Fibroblast of lung (primary cell): ENCODE results near the gene VDAC2. TPM values are rescaled to one million over a fixed set of nuclear protein-coding genes. Genes with fewer than 3 reads are reported as not detected.

Source experiments
- DNase-seq, 2 donors: peaks; one replicate each; pipeline versions ENCODE4 v3.0.0 to v3.0.0-alpha.2; 2010; ENCODE audit warnings: low read depth in 2 of 2
- H2AFZ ChIP-seq: 2 replicates; pipeline ENCODE4 v1.5.1; 2012; ENCODE audit warnings: low read length, control low read depth, inconsistent platforms
- H3K27ac ChIP-seq: 2 replicates; pipeline ENCODE4 v1.5.1; 2011; ENCODE audit warnings: low read length, control low read depth; ENCODE audit not compliant: insufficient read depth
- H3K27me3 ChIP-seq: 2 replicates; pipeline ENCODE4 v1.5.1; 2011; ENCODE audit warnings: mild to moderate bottlenecking, low read length; ENCODE audit not compliant: control insufficient read depth, insufficient read depth
- H3K36me3 ChIP-seq: 2 replicates; pipeline ENCODE4 v1.5.1; 2011; ENCODE audit warnings: low read length; ENCODE audit not compliant: control insufficient read depth, insufficient read depth
- H3K4me1 ChIP-seq: 2 replicates; pipeline ENCODE4 v1.5.1; 2011; ENCODE audit warnings: low read length; ENCODE audit not compliant: control insufficient read depth, insufficient read depth; ENCODE audit errors: extremely low read depth
- H3K4me2 ChIP-seq: 2 replicates; pipeline ENCODE4 v1.5.1; 2011; ENCODE audit warnings: low read length, control low read depth; ENCODE audit not compliant: insufficient read depth; ENCODE audit errors: extremely low read depth
- H3K4me3 ChIP-seq, 4 experiments: fragments of 200-600 bp in 1 of 4; sonication (generic) in 1 of 4; replicated peaks in 1 of 4; 2 replicates each; pipeline ENCODE4 v1.5.1; 2011 to 2016; ENCODE audit warnings: low read length in 4 of 4, low read depth in 3 of 4, mild to moderate bottlenecking in 3 of 4, control low read depth in 2 of 4, inconsistent platforms in 1 of 4, mixed read lengths in 1 of 4; ENCODE audit not compliant: insufficient read depth in 1 of 4; ENCODE audit errors: control extremely low read depth in 1 of 4
- H3K79me2 ChIP-seq: 2 replicates; pipeline ENCODE4 v1.5.1; 2012; ENCODE audit warnings: mild to moderate bottlenecking, low read length, inconsistent platforms; ENCODE audit not compliant: control insufficient read depth, insufficient read depth
- H3K9ac ChIP-seq: 2 replicates; pipeline ENCODE4 v1.5.1; 2011; ENCODE audit warnings: mild to moderate bottlenecking, low read length, control low read depth; ENCODE audit not compliant: insufficient read depth
- H3K9me3 ChIP-seq: 2 replicates; pipeline ENCODE4 v1.5.1; 2012; ENCODE audit warnings: low read depth, low read length; ENCODE audit not compliant: control insufficient read depth, insufficient read depth
- H4K20me1 ChIP-seq: 2 replicates; pipeline ENCODE4 v1.5.1; 2011; ENCODE audit warnings: low read length; ENCODE audit not compliant: control insufficient read depth, insufficient read depth; ENCODE audit errors: extremely low read depth
- CTCF ChIP-seq, 2 donors: IDR thresholded peaks in 1 of 2; conservative IDR thresholded peaks in 1 of 2; 1 replicate in 1 of 2; 2 replicates in 1 of 2; pipeline ENCODE4 v1.5.1; 2011 to 2012; ENCODE audit warnings: low read length in 2 of 2, control low read depth in 1 of 2, inconsistent platforms in 1 of 2, low read depth in 1 of 2, mild to moderate bottlenecking in 1 of 2
- EZH2 ChIP-seq: IDR thresholded peaks from 2 replicates; pipeline ENCODE4 v1.5.1; 2012; ENCODE audit warnings: low read length, control low read depth, mild to moderate bottlenecking; ENCODE audit errors: missing control alignments
- polyA plus RNA-seq, 2 donors: library from polyadenylated mRNA; depleted of rRNA in 1 of 2; stranded (reverse) in 1 of 2; unstranded in 1 of 2; fragments of >200 nt; gene quantifications; 2 replicates each; pipeline ENCODE4 v1.2.1, GENCODE V29; 2011 to 2012; ENCODE audit warnings: missing spikeins in 1 of 2
- total RNA-seq: library from RNA; depleted of rRNA; stranded (reverse); fragments of >200 nt; gene quantifications from 2 replicates; pipeline ENCODE4 v1.2.1, GENCODE V29; 2014

VDAC2 gene
- total and polyA plus RNA-seq, 2 donors (not counting 1 experiment from before 2014, with no cell fraction given) = 151 to 208 TPM

GRCh38 chr10:75207079-75207856, 3.3 kb upstream of the VDAC2 start:
- no peak for TF ChIP-seq CTCF (conservative IDR thresholded peaks at IDR 0.05 in 1 of 2, IDR thresholded peaks at IDR 0.05 in 1 of 2; ENCODE audit: low read depth in 1 of 2, low read length in 2 of 2)
- no peak for TF ChIP-seq EZH2
- H2AFZ ChIP-seq = no peak overlapping the region
- no peaks in the 10 kb centered on the region for H4K20me1 ChIP-seq
- no peak overlapping the region for H3K4me2 ChIP-seq
- H3K27me3 ChIP-seq = no peaks in the 10 kb centered on the region
- H3K27ac ChIP-seq = peak overlapping the region; percentile 40
- H3K4me1 ChIP-seq = peaks cover 22% of the 10 kb centered on the region
- H3K36me3 ChIP-seq = no peaks in the 10 kb centered on the region
- H3K4me3 ChIP-seq = no peak overlapping the region
- no peak overlapping the region for H3K9ac ChIP-seq
- peaks cover 15% of the 10 kb centered on the region for H3K79me2 ChIP-seq
- H3K9me3 ChIP-seq = no peaks in the 10 kb centered on the region
- DNase-seq = no peak

- Histone ChIP-seq H3K27me3 (no peaks in the 10 kb centered on the region), H3K36me3 (no peaks in the 10 kb centered on the region), H3K79me2 (peaks cover 20% of the 10 kb centered on the region), H3K27ac (peak overlapping the region; percentile 40), H3K9ac (no peak overlapping the region), H4K20me1 (no peaks in the 10 kb centered on the region), H3K9me3 (no peaks in the 10 kb centered on the region), H3K4me3 (no peak overlapping the region), H3K4me2 (no peak overlapping the region), H3K4me1 (peaks cover 18% of the 10 kb centered on the region), H2AFZ (no peak overlapping the region)
- TF ChIP-seq EZH2 (no peak), CTCF (conservative IDR thresholded peaks at IDR 0.05 in 1 of 2, IDR thresholded peaks at IDR 0.05 in 1 of 2; ENCODE audit: low read depth in 1 of 2, low read length in 2 of 2) (no peak)
- DNase-seq = no peak
Measured at GRCh38 chr10:75207857-75208144, 2.8 kb upstream of the VDAC2 start.

GRCh38 chr10:75208181-75208580, 2.4 kb upstream of the VDAC2 start:
- no peaks in the 10 kb centered on the region for H3K9me3 ChIP-seq
- peak overlapping the region; percentile 40 for H3K27ac ChIP-seq
- peaks cover 14% of the 10 kb centered on the region for H3K4me1 ChIP-seq
- no peaks in the 10 kb centered on the region for H3K27me3 ChIP-seq
- H2AFZ ChIP-seq = no peak overlapping the region
- H3K79me2 ChIP-seq = peaks cover 24% of the 10 kb centered on the region
- TF ChIP-seq CTCF (conservative IDR thresholded peaks at IDR 0.05 in 1 of 2, IDR thresholded peaks at IDR 0.05 in 1 of 2; ENCODE audit: low read depth in 1 of 2, low read length in 2 of 2) (no peak), EZH2 (no peak)
- DNase-seq = peak; percentile 82 to 83
- H3K9ac ChIP-seq = no peak overlapping the region
- no peak overlapping the region for H3K4me2 ChIP-seq
- no peak overlapping the region for H3K4me3 ChIP-seq
- no peaks in the 10 kb centered on the region for H3K36me3 ChIP-seq
- H4K20me1 ChIP-seq = no peaks in the 10 kb centered on the region
